ENCODE results near the gene KIF1B. TPM values are rescaled to one million over a fixed set of nuclear protein-coding genes. Genes with fewer than 3 reads are reported as not detected.

The KIF1B gene
- total and polyA plus RNA-seq, 9 of the 15 experiments (the other 6 are each of a cell fraction or from before 2014, with no cell fraction given) = 2.8 to 19.8 (median 11.9) TPM

DNA sequence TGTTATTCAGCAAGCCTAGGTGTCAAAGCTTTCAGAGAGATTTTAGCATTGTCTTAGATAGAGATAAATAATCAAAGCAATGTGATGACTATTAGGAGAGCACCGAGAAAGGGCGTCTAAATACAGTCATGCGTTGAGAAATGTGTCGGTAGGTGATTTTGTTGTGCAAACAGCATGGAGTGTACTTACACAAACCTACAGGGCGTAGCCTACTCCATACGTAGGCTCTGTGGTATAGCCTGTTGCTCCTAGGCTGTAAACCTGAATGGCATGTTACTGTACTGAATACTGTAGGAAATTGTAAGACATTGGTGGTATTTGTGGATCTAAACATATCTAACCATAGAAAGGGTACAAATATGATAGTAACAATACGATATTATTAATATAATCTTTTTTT lies 31.8 kb downstream of the KIF1B start:
- H3K27me3 ChIP-seq (ENCODE audit: control insufficient read depth in 2 of 2, insufficient read depth in 2 of 2, low read length in 2 of 2) = no peaks in the 10 kb centered on the region
- no peaks in the 10 kb centered on the region for H3K79me2 ChIP-seq (ENCODE audit: control insufficient read depth, insufficient read depth, low read length)
- DNase-seq (ENCODE audit: extremely low read depth in 1 of 4, low spot score in 3 of 4) (no peak), ATAC-seq (no peak), FAIRE-seq (no peak)
- TSS peak; percentile 25 for BruUV-seq (replicated peaks)
- no peaks in the 10 kb centered on the region for H3K9me1 ChIP-seq (ENCODE audit: control insufficient read depth, insufficient read depth, low read length)
- no peak overlapping the region for H3K27ac ChIP-seq (ENCODE audit: extremely low read depth, low read depth, low read length)
- H3K4me1 ChIP-seq (replicated peaks in 1 of 2; ENCODE audit: control insufficient read depth in 2 of 2, insufficient read depth in 2 of 2, low read length in 2 of 2) = no peaks in the 10 kb centered on the region
- intact Hi-C loops (cut with micrococcal nuclease) = no loop called here
- POLR2A ChIA-PET = no interaction called here
- TF ChIP-seq, protein P1, sequence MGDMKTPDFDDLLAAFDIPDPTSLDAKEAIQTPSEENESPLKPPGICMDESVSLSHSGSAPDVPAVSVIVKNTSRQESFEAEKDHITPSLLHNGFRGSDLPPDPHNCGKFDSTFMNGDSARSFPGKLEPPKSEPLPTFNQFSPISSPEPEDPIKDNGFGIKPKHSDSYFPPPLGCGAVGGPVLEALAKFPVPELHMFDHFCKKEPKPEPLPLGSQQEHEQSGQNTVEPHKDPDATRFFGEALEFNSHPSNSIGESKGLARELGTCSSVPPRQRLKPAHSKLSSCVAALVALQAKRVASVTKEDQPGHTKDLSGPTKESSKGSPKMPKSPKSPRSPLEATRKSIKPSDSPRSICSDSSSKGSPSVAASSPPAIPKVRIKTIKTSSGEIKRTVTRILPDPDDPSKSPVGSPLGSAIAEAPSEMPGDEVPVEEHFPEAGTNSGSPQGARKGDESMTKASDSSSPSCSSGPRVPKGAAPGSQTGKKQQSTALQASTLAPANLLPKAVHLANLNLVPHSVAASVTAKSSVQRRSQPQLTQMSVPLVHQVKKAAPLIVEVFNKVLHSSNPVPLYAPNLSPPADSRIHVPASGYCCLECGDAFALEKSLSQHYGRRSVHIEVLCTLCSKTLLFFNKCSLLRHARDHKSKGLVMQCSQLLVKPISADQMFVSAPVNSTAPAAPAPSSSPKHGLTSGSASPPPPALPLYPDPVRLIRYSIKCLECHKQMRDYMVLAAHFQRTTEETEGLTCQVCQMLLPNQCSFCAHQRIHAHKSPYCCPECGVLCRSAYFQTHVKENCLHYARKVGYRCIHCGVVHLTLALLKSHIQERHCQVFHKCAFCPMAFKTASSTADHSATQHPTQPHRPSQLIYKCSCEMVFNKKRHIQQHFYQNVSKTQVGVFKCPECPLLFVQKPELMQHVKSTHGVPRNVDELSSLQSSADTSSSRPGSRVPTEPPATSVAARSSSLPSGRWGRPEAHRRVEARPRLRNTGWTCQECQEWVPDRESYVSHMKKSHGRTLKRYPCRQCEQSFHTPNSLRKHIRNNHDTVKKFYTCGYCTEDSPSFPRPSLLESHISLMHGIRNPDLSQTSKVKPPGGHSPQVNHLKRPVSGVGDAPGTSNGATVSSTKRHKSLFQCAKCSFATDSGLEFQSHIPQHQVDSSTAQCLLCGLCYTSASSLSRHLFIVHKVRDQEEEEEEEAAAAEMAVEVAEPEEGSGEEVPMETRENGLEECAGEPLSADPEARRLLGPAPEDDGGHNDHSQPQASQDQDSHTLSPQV (IDR thresholded peaks at IDR 0.05) = no peak
- no peak for TF ChIP-seq HNRNPL (IDR thresholded peaks at IDR 0.05; ENCODE audit: low read depth, low read length)
- no peak for TF ChIP-seq SNIP1 (IDR thresholded peaks at IDR 0.05; ENCODE audit: low read depth)
- no peak for TF ChIP-seq ZNF444 (CRISPR knock-in tag; IDR thresholded peaks at IDR 0.05)
- TF ChIP-seq, protein P2, sequence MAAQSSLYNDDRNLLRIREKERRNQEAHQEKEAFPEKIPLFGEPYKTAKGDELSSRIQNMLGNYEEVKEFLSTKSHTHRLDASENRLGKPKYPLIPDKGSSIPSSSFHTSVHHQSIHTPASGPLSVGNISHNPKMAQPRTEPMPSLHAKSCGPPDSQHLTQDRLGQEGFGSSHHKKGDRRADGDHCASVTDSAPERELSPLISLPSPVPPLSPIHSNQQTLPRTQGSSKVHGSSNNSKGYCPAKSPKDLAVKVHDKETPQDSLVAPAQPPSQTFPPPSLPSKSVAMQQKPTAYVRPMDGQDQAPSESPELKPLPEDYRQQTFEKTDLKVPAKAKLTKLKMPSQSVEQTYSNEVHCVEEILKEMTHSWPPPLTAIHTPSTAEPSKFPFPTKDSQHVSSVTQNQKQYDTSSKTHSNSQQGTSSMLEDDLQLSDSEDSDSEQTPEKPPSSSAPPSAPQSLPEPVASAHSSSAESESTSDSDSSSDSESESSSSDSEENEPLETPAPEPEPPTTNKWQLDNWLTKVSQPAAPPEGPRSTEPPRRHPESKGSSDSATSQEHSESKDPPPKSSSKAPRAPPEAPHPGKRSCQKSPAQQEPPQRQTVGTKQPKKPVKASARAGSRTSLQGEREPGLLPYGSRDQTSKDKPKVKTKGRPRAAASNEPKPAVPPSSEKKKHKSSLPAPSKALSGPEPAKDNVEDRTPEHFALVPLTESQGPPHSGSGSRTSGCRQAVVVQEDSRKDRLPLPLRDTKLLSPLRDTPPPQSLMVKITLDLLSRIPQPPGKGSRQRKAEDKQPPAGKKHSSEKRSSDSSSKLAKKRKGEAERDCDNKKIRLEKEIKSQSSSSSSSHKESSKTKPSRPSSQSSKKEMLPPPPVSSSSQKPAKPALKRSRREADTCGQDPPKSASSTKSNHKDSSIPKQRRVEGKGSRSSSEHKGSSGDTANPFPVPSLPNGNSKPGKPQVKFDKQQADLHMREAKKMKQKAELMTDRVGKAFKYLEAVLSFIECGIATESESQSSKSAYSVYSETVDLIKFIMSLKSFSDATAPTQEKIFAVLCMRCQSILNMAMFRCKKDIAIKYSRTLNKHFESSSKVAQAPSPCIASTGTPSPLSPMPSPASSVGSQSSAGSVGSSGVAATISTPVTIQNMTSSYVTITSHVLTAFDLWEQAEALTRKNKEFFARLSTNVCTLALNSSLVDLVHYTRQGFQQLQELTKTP (IDR thresholded peaks at IDR 0.05; ENCODE audit: low read depth in 1 of 2, partially characterized antibody in 2 of 2) = no peak
- TF ChIP-seq, protein P3, sequence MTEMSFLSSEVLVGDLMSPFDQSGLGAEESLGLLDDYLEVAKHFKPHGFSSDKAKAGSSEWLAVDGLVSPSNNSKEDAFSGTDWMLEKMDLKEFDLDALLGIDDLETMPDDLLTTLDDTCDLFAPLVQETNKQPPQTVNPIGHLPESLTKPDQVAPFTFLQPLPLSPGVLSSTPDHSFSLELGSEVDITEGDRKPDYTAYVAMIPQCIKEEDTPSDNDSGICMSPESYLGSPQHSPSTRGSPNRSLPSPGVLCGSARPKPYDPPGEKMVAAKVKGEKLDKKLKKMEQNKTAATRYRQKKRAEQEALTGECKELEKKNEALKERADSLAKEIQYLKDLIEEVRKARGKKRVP (CRISPR knock-in tag; IDR thresholded peaks at IDR 0.05) = no peak
- no peak for TF ChIP-seq ZNF785 (CRISPR knock-in tag; IDR thresholded peaks at IDR 0.05)
- no peak for TF ChIP-seq CBFA2T3 (IDR thresholded peaks at IDR 0.05)
- CTCF ChIA-PET (ENCODE audit: low intra/inter-chr PET ratio) = no interaction called here
- H2AFZ ChIP-seq (ENCODE audit: low read depth, low read length) = no peak overlapping the region
- H3K9ac ChIP-seq (ENCODE audit: insufficient read depth in 1 of 2, low read depth in 2 of 2, low read length in 2 of 2) = no peak overlapping the region
- H3K4me3 ChIP-seq = no peak overlapping the region
- no peak overlapping the region for H3K4me2 ChIP-seq (ENCODE audit: insufficient read depth, low read length)
- in situ Hi-C loops (cut with MboI) = no loop called here
- 77% methylated on average over 7 of the region's 7 CpGs for WGBS (ENCODE audit: insufficient coverage, low coverage, missing lambda C conversion rate)
- no peaks in the 10 kb centered on the region for H3K36me3 ChIP-seq (ENCODE audit: control insufficient read depth, insufficient read depth, low read length)
- H3K9me3 ChIP-seq (replicated peaks; ENCODE audit: control insufficient read depth, insufficient read depth, low read depth, low read length) = no peaks in the 10 kb centered on the region
- no peaks in the 10 kb centered on the region for H4K20me1 ChIP-seq (replicated peaks; ENCODE audit: control insufficient read depth, insufficient read depth, low read length)
